Measurements from ENCODE around the gene SHOC2.

DNA sequence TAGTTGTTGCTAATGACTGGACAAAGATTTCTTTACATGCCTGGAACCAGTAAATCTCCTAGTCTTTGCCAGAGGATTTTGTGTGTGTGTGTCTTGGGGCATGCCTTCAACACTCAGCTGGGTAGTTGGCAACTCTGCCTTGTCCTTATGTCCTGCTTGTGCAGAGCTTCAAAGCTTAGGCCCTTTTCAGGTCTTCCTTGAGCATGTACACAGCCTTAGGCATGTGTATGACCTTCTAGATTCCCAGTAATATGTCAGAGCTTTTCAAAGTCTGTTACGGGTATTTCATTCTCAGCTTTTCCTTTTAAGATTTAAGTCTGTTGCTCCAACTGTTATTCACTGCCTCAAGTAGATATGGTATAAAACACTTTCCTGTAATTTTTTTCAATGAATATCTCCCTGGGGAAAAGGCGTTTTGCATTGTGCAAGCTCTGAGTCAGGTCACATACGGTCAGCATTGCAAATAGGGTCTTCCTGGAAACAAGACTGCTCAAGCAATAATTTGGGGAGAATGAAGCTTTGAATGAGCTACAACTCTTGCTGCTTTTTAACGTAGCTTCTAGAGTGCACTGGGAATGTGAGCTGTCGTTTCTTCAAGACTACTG is 25.5 kb downstream of the SHOC2 start:
- TF ChIP-seq, protein P1, sequence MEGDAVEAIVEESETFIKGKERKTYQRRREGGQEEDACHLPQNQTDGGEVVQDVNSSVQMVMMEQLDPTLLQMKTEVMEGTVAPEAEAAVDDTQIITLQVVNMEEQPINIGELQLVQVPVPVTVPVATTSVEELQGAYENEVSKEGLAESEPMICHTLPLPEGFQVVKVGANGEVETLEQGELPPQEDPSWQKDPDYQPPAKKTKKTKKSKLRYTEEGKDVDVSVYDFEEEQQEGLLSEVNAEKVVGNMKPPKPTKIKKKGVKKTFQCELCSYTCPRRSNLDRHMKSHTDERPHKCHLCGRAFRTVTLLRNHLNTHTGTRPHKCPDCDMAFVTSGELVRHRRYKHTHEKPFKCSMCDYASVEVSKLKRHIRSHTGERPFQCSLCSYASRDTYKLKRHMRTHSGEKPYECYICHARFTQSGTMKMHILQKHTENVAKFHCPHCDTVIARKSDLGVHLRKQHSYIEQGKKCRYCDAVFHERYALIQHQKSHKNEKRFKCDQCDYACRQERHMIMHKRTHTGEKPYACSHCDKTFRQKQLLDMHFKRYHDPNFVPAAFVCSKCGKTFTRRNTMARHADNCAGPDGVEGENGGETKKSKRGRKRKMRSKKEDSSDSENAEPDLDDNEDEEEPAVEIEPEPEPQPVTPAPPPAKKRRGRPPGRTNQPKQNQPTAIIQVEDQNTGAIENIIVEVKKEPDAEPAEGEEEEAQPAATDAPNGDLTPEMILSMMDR (IDR thresholded peaks at IDR 0.05), result no peak
- TF ChIP-seq POLR2A (IDR thresholded peaks at IDR 0.05), result no peak

Data from Peyer's patch (tissue), 4 donors.